GM23338 (cell line): ENCODE measurements around the gene MYCBP2. TPM values are rescaled to one million over a fixed set of nuclear protein-coding genes. Genes with fewer than 3 reads are reported as not detected.

Experiments
- ATAC-seq: fragments of 200-7000 bp; cut with Tn5 transposase; 3 replicates; pipeline ENCODE4 v1.9.1; 2020
- DNase-seq: peaks from one replicate; pipeline ENCODE4 v3.0.0-alpha.2; 2015; ENCODE audit warnings: low spot score
- H2AFZ ChIP-seq: fragments of 200-600 bp; sonication (generic); 2 replicates; pipeline ENCODE4 v1.8.0; 2016; ENCODE audit warnings: antibody characterized with exemption, mild to moderate bottlenecking, moderate library complexity
- H3F3A ChIP-seq: fragments of 200-600 bp; sonication (generic); replicated peaks from 2 replicates; pipeline ENCODE4 v1.8.0; 2017; ENCODE audit warnings: antibody characterized with exemption, mixed run types, low read depth
- H3K27ac ChIP-seq: fragments of 200-600 bp; sonication (generic); 2 replicates; pipeline ENCODE4 v1.6.1; 2016; ENCODE audit warnings: low read depth
- H3K27me3 ChIP-seq: fragments of 200-600 bp; sonication (generic); 2 replicates; pipeline ENCODE4 v1.8.0; 2016; ENCODE audit warnings: mild to moderate bottlenecking, mixed run types, moderate library complexity; ENCODE audit not compliant: insufficient read depth
- H3K36me3 ChIP-seq: fragments of 200-600 bp; sonication (generic); 2 replicates; pipeline ENCODE4 v1.8.0; 2016; ENCODE audit warnings: mild to moderate bottlenecking; ENCODE audit not compliant: insufficient read depth
- H3K4me1 ChIP-seq: fragments of 200-600 bp; sonication (generic); 2 replicates; pipeline ENCODE4 v1.8.0; 2016; ENCODE audit warnings: mild to moderate bottlenecking, moderate library complexity; ENCODE audit not compliant: insufficient read depth
- H3K4me2 ChIP-seq: fragments of 200-600 bp; sonication (generic); 2 replicates; pipeline ENCODE4 v1.7.1; 2017; ENCODE audit warnings: mixed run types
- H3K4me3 ChIP-seq: fragments of 200-600 bp; sonication (generic); 2 replicates; pipeline ENCODE4 v1.6.1; 2016; ENCODE audit warnings: mixed run types
- H3K79me2 ChIP-seq: fragments of 200-600 bp; sonication (generic); replicated peaks from 2 replicates; pipeline ENCODE4 v1.8.0; 2017; ENCODE audit warnings: mild to moderate bottlenecking; ENCODE audit not compliant: insufficient read depth
- H3K9me2 ChIP-seq: fragments of 200-600 bp; sonication (generic); 2 replicates; pipeline ENCODE4 v1.8.0; 2017; ENCODE audit not compliant: insufficient read depth
- H4K20me1 ChIP-seq: fragments of 200-600 bp; sonication (generic); replicated peaks from 2 replicates; pipeline ENCODE4 v1.8.0; 2017; ENCODE audit warnings: mild to moderate bottlenecking; ENCODE audit not compliant: insufficient read depth
- H3K27ac Mint-ChIP-seq: 2 replicates; pipeline ENCODE4 v1.8.0; 2020; ENCODE audit warnings: inconsistent platforms, mild to moderate bottlenecking, moderate library complexity, mixed read lengths
- H3K27me3 Mint-ChIP-seq: 3 replicates; pipeline ENCODE4 v1.8.0; 2022; ENCODE audit warnings: low read depth, mild to moderate bottlenecking, moderate library complexity, mixed read lengths, inconsistent platforms; ENCODE audit not compliant: insufficient read depth, poor library complexity
- H3K36me3 Mint-ChIP-seq: 3 replicates; pipeline ENCODE4 v1.8.0; 2021; ENCODE audit warnings: low read depth, mild to moderate bottlenecking, inconsistent platforms, moderate library complexity, mixed read lengths
- H3K4me1 Mint-ChIP-seq: 3 replicates; pipeline ENCODE4 v1.8.0; 2020; ENCODE audit warnings: mild to moderate bottlenecking, inconsistent platforms, mixed read lengths
- H3K4me3 Mint-ChIP-seq: 3 replicates; pipeline ENCODE4 v1.8.0; 2021; ENCODE audit warnings: moderate library complexity, mild to moderate bottlenecking, inconsistent platforms, mixed read lengths
- H3K9me3 Mint-ChIP-seq: 3 replicates; pipeline ENCODE4 v1.8.0; 2020; ENCODE audit warnings: moderate library complexity, mild to moderate bottlenecking, inconsistent platforms, mixed read lengths
- CREB1 ChIP-seq: fragments of 250-450 bp; sonication (Bioruptor Pico); IDR thresholded peaks from 2 replicates; pipeline ENCODE4 v1.5.0; 2020; ENCODE audit warnings: low read depth, mild to moderate bottlenecking, moderate library complexity
- ETS1 ChIP-seq: IDR thresholded peaks from 2 replicates; pipeline ENCODE4 v1.6.1; 2016; ENCODE audit warnings: antibody characterized with exemption
- REST ChIP-seq: IDR thresholded peaks from one replicate; pipeline ENCODE4 v1.6.1; 2018; ENCODE audit warnings: antibody characterized with exemption; ENCODE audit not compliant: unreplicated experiment
- ZNF114 ChIP-seq: fragments of 250-450 bp; sonication (Bioruptor Pico); IDR thresholded peaks from 2 replicates; pipeline ENCODE4 v1.5.0; 2020; ENCODE audit warnings: mild to moderate bottlenecking, moderate library complexity
- ZNF331 ChIP-seq: fragments of 250-450 bp; sonication (Bioruptor Pico); IDR thresholded peaks from 2 replicates; pipeline ENCODE4 v1.5.0; 2020; ENCODE audit warnings: low read depth, mild to moderate bottlenecking, moderate library complexity
- ZNF462 ChIP-seq: fragments of 250-450 bp; sonication (Bioruptor Pico); IDR thresholded peaks from 2 replicates; pipeline ENCODE4 v1.5.0; 2020; ENCODE audit warnings: mild to moderate bottlenecking, moderate library complexity
- polyA plus RNA-seq: library from polyadenylated mRNA; unstranded; fragments of >200 nt; fragmentation: Nextera tagmentation; extraction: Ambion mirVana; gene quantifications from 2 replicates; pipeline ENCODE4 v1.2.1, GENCODE V29; 2016
- total RNA-seq: library from RNA; depleted of rRNA; stranded (reverse); fragments of >200 nt; shearing (Covaris generic); gene quantifications from 2 replicates; pipeline ENCODE4 v1.2.3, GENCODE V29; 2014

Gene MYCBP2
- total and polyA plus RNA-seq, 2 experiments from 2014 or later, result 54.6 to 77.2 TPM

- no peak for TF ChIP-seq ZNF462
- TF ChIP-seq ETS1, result no peak
These were observed 46.6 kb upstream of the MYCBP2 start (continued) for GRCh38 chr13:77373502-77373901.

- TF ChIP-seq CREB1 (CRISPR knock-in tag), result no peak
- TF ChIP-seq ETS1, result no peak
- TF ChIP-seq ZNF331 (CRISPR knock-in tag), result no peak
- TF ChIP-seq REST, result no peak
- TF ChIP-seq ZNF114 (CRISPR knock-in tag), result no peak
- H3K4me3 Mint-ChIP-seq, result no peak overlapping the region
- ATAC-seq, result no peak
These were observed 45.4 kb upstream of the MYCBP2 start for GRCh38 chr13:77372275-77372674.

More at GRCh38 chr13:77372275-77372674, 45.4 kb upstream of the MYCBP2 start:
- Histone ChIP-seq H3K36me3 (no peaks in the 10 kb centered on the region), H3K27ac (no peak overlapping the region), H2AFZ (no peak overlapping the region), H3K4me3 (no peak overlapping the region), H3K79me2 (no peaks in the 10 kb centered on the region), H4K20me1 (no peaks in the 10 kb centered on the region), H3K4me1 (peaks cover 32% of the 10 kb centered on the region), H3K4me2 (no peak overlapping the region), H3K9me2 (no peaks in the 10 kb centered on the region), H3K27me3 (no peaks in the 10 kb centered on the region), H3F3A (no peaks in the 10 kb centered on the region)
- Mint-ChIP-seq H3K27ac (no peak overlapping the region), H3K27me3 (no peaks in the 10 kb centered on the region), H3K4me1 (peaks cover 30% of the 10 kb centered on the region), H3K36me3 (no peaks in the 10 kb centered on the region), H3K9me3 (no peaks in the 10 kb centered on the region)
- DNase-seq, result no peak
